HG03342 (cell line): Measurements from ENCODE around the gene ZBTB44.

ENCODE experiments used
- ATAC-seq: cut with Tn5 transposase; IDR thresholded peaks from one replicate; pipeline ENCODE4 v1.9.1; 2021; ENCODE audit warnings: mild to moderate bottlenecking, moderate library complexity; ENCODE audit not compliant: unreplicated experiment

ZBTB44 gene

GRCh38 chr11:130216591-130217132 is 98.1 kb downstream of the ZBTB44 start:
- no peak for ATAC-seq

- ATAC-seq: no peak
Observed at GRCh38 chr11:130216221-130216550, 98.5 kb downstream of the ZBTB44 start.

- ATAC-seq: no peak
Observed at GRCh38 chr11:130215531-130216220, 99.0 kb downstream of the ZBTB44 start.

GRCh38 chr11:130214861-130215530 is 99.7 kb downstream of the ZBTB44 start:
- no peak for ATAC-seq

- ATAC-seq: no peak
Observed at GRCh38 chr11:130213979-130214281, 100.8 kb downstream of the ZBTB44 start.

- peak; percentile 80 for ATAC-seq
Observed at GRCh38 chr11:130213143-130213978, 101.4 kb downstream of the ZBTB44 start.

GRCh38 chr11:130212431-130212961 is 102.2 kb downstream of the ZBTB44 start:
- ATAC-seq: no peak

GRCh38 chr11:130211781-130212401 is 102.8 kb downstream of the ZBTB44 start:
- no peak for ATAC-seq

GRCh38 chr11:130211144-130211543 is 103.6 kb downstream of the ZBTB44 start:
- no peak for ATAC-seq

- no peak for ATAC-seq
Observed at GRCh38 chr11:130209954-130210854, 104.5 kb downstream of the ZBTB44 start.

GRCh38 chr11:130209128-130209932 is 105.4 kb downstream of the ZBTB44 start:
- ATAC-seq: no peak

- ATAC-seq: no peak
Observed at GRCh38 chr11:130208241-130209127, 106.2 kb downstream of the ZBTB44 start.

- no peak for ATAC-seq
Observed at GRCh38 chr11:130206141-130206540, 108.6 kb downstream of the ZBTB44 start.

- ATAC-seq: no peak
Observed at GRCh38 chr11:130204703-130205095, 110.0 kb downstream of the ZBTB44 start.

GRCh38 chr11:130203766-130204702 is 110.7 kb downstream of the ZBTB44 start:
- no peak for ATAC-seq

- no peak for ATAC-seq
Observed at GRCh38 chr11:130202818-130203689, 111.7 kb downstream of the ZBTB44 start.
